ENCODE measurements around the gene ZSCAN5B. TPM values are rescaled to one million over a fixed set of nuclear protein-coding genes. Genes with fewer than 3 reads are reported as not detected.

Gene ZSCAN5B
- total and polyA plus RNA-seq, 2 of the 13 experiments (the other 11 are each of a cell fraction or from before 2014, with no cell fraction given): not detected

DNA sequence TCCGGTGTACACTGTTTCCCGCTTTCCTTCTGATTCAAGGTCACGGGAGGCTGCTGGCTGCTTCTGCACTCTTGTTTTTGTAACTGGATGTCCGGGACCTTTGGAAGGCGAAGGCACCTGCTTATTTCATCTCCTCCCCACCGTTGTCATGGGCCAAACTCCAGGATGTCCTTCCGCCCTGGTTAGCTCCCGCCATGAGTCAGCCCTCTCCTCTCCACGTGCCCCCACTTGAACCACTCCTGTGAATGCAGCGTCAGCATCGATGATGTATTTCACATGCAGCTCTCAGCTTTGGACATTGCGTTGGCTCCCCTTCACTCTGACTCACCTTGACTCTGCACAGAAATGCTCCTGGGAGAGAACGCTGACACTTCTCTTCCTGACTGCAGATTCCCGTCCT is 27.3 kb downstream of the ZSCAN5B start (continued):
- TF ChIP-seq, protein P1, sequence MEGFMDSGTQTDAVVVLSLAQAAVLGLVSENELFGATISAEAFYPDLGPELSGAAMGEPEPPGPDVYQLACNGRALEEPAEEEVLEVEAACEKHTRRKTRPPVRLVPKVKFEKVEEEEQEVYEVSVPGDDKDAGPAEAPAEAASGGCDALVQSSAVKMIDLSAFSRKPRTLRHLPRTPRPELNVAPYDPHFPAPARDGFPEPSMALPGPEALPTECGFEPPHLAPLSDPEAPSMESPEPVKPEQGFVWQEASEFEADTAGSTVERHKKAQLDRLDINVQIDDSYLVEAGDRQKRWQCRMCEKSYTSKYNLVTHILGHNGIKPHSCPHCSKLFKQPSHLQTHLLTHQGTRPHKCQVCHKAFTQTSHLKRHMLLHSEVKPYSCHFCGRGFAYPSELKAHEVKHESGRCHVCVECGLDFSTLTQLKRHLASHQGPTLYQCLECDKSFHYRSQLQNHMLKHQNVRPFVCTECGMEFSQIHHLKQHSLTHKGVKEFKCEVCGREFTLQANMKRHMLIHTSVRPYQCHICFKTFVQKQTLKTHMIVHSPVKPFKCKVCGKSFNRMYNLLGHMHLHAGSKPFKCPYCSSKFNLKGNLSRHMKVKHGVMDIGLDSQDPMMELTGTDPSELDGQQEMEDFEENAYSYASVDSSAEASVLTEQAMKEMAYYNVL (CRISPR knock-in tag; IDR thresholded peaks at IDR 0.05; ENCODE audit: borderline replicate concordance): no peak
- TF ChIP-seq, protein P2, sequence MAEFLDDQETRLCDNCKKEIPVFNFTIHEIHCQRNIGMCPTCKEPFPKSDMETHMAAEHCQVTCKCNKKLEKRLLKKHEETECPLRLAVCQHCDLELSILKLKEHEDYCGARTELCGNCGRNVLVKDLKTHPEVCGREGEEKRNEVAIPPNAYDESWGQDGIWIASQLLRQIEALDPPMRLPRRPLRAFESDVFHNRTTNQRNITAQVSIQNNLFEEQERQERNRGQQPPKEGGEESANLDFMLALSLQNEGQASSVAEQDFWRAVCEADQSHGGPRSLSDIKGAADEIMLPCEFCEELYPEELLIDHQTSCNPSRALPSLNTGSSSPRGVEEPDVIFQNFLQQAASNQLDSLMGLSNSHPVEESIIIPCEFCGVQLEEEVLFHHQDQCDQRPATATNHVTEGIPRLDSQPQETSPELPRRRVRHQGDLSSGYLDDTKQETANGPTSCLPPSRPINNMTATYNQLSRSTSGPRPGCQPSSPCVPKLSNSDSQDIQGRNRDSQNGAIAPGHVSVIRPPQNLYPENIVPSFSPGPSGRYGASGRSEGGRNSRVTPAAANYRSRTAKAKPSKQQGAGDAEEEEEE (CRISPR knock-in tag; IDR thresholded peaks at IDR 0.05; ENCODE audit: borderline replicate concordance): no peak
- no peak for TF ChIP-seq TBX3 (IDR thresholded peaks at IDR 0.05; ENCODE audit: borderline replicate concordance)
- TF ChIP-seq NR3C1 (CRISPR knock-in tag; IDR thresholded peaks at IDR 0.05): no peak
- TF ChIP-seq, protein P3, sequence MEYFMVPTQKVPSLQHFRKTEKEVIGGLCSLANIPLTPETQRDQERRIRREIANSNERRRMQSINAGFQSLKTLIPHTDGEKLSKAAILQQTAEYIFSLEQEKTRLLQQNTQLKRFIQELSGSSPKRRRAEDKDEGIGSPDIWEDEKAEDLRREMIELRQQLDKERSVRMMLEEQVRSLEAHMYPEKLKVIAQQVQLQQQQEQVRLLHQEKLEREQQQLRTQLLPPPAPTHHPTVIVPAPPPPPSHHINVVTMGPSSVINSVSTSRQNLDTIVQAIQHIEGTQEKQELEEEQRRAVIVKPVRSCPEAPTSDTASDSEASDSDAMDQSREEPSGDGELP (IDR thresholded peaks at IDR 0.05; ENCODE audit: borderline replicate concordance, low read depth): no peak
- no peak for TF ChIP-seq ZNF138 (CRISPR knock-in tag; IDR thresholded peaks at IDR 0.05; ENCODE audit: low read depth)
- TF ChIP-seq ELF3 (CRISPR knock-in tag; IDR thresholded peaks at IDR 0.05): peak; percentile 79
- TF ChIP-seq MIER3 (CRISPR knock-in tag; IDR thresholded peaks at IDR 0.05; ENCODE audit: borderline replicate concordance): peak; percentile 88; the same call in 1 of the 2 replicates
- TF ChIP-seq ETS1 (CRISPR knock-in tag; IDR thresholded peaks at IDR 0.05): no peak
- no peak for TF ChIP-seq BRD4 (CRISPR knock-in tag; IDR thresholded peaks at IDR 0.05)
- TF ChIP-seq TOPORS (CRISPR knock-in tag; IDR thresholded peaks at IDR 0.05): no peak
- peak; percentile 69; the same call in 1 of the 2 replicates for TF ChIP-seq ZBTB26 (CRISPR knock-in tag; IDR thresholded peaks at IDR 0.05; ENCODE audit: borderline replicate concordance)
- TF ChIP-seq CHD4 (IDR thresholded peaks at IDR 0.05; ENCODE audit: borderline replicate concordance, low read length): no peak
- TF ChIP-seq CENPBD1 (CRISPR knock-in tag; IDR thresholded peaks at IDR 0.05; ENCODE audit: borderline replicate concordance, low read depth): no peak
- no peak for TF ChIP-seq HDAC6 (IDR thresholded peaks at IDR 0.05; ENCODE audit: low read depth, low read length)
- no peak for TF ChIP-seq RBM22 (optimal IDR thresholded peaks at IDR 0.05; ENCODE audit: low read length)
- peak; percentile 18; the same call in 1 of the 2 replicates for TF ChIP-seq TARDBP (CRISPR knock-in tag; IDR thresholded peaks at IDR 0.05)
- TF ChIP-seq PHF21A (CRISPR knock-in tag; IDR thresholded peaks at IDR 0.05): 0 out of 2 replicates have a peak, but pooled peaks have one; percentile 33
- TF ChIP-seq CBFB (CRISPR knock-in tag; IDR thresholded peaks at IDR 0.05): 0 out of 2 replicates have a peak, but pooled peaks have one; percentile 42
- TF ChIP-seq SPEN (CRISPR knock-in tag; IDR thresholded peaks at IDR 0.05; ENCODE audit: low read depth): peak; percentile 53; the same call in 1 of the 2 replicates
- no peak for TF ChIP-seq ISL2 (CRISPR knock-in tag; IDR thresholded peaks at IDR 0.05)
